Immature natural killer cell (primary cell): ENCODE data around the gene FLOT1. TPM values are rescaled to one million over a fixed set of nuclear protein-coding genes. Genes with fewer than 3 reads are reported as not detected.

Source experiments
- DNase-seq, 3 donors: peaks; one replicate each; pipeline ENCODE4 v3.0.0; 2022; ENCODE audit warnings: mixed read lengths in 1 of 3
- H3K27ac Mint-ChIP-seq, 6 donors: one replicate each; pipeline ENCODE4 v1.8.0; 2020; ENCODE audit warnings: mixed read lengths in 6 of 6, mild to moderate bottlenecking in 5 of 6, inconsistent platforms in 4 of 6, moderate library complexity in 3 of 6
- H3K27me3 Mint-ChIP-seq, 3 donors: one replicate each; pipeline ENCODE4 v1.8.0; 2020 to 2021; ENCODE audit warnings: low read depth in 3 of 3, mild to moderate bottlenecking in 3 of 3, mixed read lengths in 3 of 3, moderate library complexity in 3 of 3, inconsistent platforms in 1 of 3
- H3K36me3 Mint-ChIP-seq, 3 donors: one replicate each; pipeline ENCODE4 v1.8.0; 2020; ENCODE audit warnings: mixed read lengths in 3 of 3, inconsistent platforms in 2 of 3, mild to moderate bottlenecking in 2 of 3
- H3K4me1 Mint-ChIP-seq, 2 donors: one replicate each; pipeline ENCODE4 v1.8.0; 2020; ENCODE audit warnings: inconsistent platforms in 2 of 2, mild to moderate bottlenecking in 2 of 2, mixed read lengths in 2 of 2, moderate library complexity in 1 of 2
- H3K4me3 Mint-ChIP-seq, 5 donors: one replicate each; pipeline ENCODE4 v1.8.0; 2020; ENCODE audit warnings: mild to moderate bottlenecking in 5 of 5, mixed read lengths in 5 of 5, inconsistent platforms in 3 of 5, moderate library complexity in 3 of 5
- H3K9me3 Mint-ChIP-seq, 6 donors: one replicate each; pipeline ENCODE4 v1.8.0; 2020; ENCODE audit warnings: mild to moderate bottlenecking in 6 of 6, mixed read lengths in 6 of 6, inconsistent platforms in 4 of 6, moderate library complexity in 3 of 6
- polyA plus RNA-seq, 3 donors: library from polyadenylated mRNA; unstranded; fragments of 300-500 nt; fragmentation: Illumina TruSeq; gene quantifications; one replicate each; pipeline ENCODE4 v1.2.3, GENCODE V29; 2021

Gene FLOT1
- polyA plus RNA-seq, 3 donors from 2014 or later: 148 to 214 (median 174) TPM

DNA sequence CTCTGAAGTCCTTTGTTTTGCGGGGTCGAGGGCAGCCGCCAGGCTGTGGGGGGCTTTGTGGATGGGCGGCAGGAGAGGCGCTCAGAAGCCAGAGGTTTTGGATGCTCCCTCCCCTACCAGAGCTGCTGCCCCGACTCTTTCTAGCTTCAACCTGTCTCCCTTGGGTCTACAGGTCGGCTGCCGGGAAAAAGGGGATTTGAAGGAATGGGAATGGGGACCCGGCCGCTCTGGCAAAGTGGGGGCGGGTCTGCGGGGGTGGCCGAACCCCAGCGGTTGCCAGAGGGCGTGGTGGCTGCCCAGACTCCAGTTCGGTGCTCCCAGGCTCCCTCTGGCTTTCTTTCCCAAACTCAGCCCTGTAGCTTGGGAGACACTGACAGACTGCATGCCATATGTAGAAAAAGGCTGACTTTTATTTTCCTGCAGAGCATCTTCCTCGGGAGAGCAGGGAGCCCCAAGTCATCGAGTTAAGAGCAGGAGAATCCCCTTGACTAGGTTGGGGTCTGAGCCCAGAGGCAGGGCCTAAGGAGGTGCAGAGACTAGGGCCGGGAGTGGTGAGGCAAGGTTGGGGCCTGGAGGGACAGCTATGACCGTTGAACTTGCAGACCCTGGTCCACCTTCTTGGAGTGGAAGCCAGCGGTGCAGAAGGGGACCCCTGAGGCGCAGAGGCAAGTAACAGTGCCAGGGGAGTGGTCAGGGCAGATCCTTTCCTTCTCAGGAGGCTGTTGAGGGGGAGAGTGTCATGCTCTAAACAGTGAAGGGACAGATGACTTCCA, 54.6 kb downstream of the FLOT1 start:
- peaks cover 52 to 56% of the 10 kb centered on the region in 2 donors for H3K4me1 Mint-ChIP-seq
- peak overlapping the region; percentile 98 to 100 (median 99) for H3K4me3 Mint-ChIP-seq
- peak overlapping the region; percentile 87 to 99 (median 94) for H3K27ac Mint-ChIP-seq
- H3K27me3 Mint-ChIP-seq: peaks cover 8 to 15% (median 11%) of the 10 kb centered on the region in 3 donors
- peaks cover 11 to 14% (median 12%) of the 10 kb centered on the region in 3 donors for H3K36me3 Mint-ChIP-seq
- DNase-seq: no peak
- no peaks in the 10 kb centered on the region for H3K9me3 Mint-ChIP-seq

DNA sequence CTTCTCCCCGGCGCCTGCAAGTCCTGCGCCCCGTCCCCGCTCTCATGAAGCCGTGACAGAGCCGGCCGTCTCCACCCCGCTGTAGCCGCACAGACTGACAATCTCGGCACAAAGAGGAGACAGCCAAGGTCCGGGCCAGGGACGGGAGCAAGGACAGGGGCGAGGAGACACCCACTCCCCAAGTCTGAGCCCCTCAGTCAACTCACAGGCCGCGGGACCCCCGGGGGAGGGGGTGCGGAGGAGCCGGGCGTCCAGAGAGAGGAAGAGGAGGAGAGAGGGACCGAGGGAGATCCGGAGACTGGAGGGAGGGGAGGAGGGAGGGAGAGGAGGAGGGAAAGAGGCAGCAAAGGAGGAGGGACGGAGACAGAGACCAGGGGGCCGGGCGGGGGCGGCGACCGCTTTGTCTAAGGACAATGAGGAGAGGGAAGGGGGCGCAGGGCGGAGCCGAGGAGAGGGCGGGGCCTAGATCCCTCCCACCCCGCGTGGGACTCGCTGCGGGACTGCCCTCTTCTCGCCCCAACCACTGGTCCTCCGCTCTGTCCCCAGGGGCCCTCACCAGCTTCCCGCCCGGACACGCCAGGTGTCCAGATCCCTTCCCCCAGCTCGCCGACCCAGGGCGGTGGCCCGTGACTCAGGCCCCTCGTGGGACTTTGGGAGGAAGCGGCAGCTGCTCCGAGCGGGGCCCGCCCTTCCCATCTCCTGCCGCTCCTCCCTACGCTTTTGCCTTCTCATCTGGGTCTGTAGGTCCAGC, 55.4 kb downstream of the FLOT1 start:
- H3K27ac Mint-ChIP-seq: peak overlapping the region; percentile 87 to 99 (median 94)
- no peaks in the 10 kb centered on the region for H3K9me3 Mint-ChIP-seq
- H3K4me1 Mint-ChIP-seq: peaks cover 58 to 61% of the 10 kb centered on the region in 2 donors
- H3K27me3 Mint-ChIP-seq: peaks cover 16 to 22% (median 18%) of the 10 kb centered on the region in 3 donors
- peak overlapping the region; percentile 98 to 100 (median 99) for H3K4me3 Mint-ChIP-seq
- H3K36me3 Mint-ChIP-seq: peaks cover 12 to 17% (median 15%) of the 10 kb centered on the region in 3 donors
- DNase-seq: peak; percentile 55 to 59 (median 56)

DNA sequence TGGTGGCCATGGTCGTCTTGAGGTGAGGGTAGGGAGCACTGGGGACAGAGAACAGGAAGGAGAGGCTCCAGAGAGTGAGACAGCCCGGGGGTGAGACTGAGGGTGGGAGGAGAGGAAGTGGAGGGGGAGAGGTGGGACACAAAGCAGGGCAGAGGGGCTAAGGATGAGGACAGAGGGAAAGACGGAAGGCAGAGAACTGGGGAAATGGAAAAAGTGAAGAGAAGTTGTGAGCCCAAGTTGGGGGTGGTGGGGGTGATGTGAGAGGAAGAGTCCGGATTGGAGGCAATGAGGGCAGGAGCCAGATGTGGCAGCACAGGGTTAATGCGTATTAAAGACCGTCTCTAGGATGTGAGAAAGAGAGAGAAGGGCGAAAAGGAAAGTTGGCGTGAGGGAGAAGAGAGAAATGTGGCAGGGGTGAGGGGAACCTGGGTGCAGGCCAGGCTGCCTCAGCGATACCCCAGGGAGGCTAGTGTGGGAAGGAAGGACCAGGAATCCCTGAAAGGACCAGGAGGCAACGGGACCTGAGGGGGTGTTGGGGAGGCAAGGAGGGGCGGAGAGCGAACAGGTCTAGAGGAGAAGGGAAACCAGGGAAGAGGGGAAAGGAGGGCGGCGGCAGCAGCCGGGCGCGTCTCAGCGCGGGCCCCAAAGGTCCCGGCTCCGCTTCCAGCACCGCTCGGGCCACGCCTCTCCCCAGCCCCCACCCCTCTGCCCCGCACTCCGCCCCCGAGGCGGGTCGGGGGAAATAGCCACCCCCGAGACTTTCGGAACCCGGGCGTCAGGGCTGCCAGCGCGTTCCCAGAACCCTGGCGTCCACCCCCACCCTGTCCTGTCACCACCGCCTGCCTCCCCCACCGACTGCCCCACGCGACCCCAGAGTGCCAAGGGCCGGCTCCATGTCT, 56.2 kb downstream of the FLOT1 start, which contains the start of gene PPP1R18:
Gene PPP1R18, minus strand, starts transcription at position 637 of the 899 bp plus-strand sequence. Its CDS starts 627 bp downstream, at position 10.
- Mint-ChIP-seq H3K36me3 (peaks cover 15 to 19% (median 17%) of the 10 kb centered on the region in 3 donors), H3K4me3 (peak within 1 kb of the TSS; percentile 98 to 100 (median 99)), H3K27me3 (peaks cover 16 to 25% (median 18%) of the 10 kb centered on the region in 3 donors), H3K4me1 (peaks cover 62 to 68% of the 10 kb centered on the region in 2 donors), H3K27ac (peak within 1 kb of the TSS; percentile 91 to 99 (median 96)), H3K9me3 (no peaks in the 10 kb centered on the region)
- DNase-seq: peak; percentile 61 to 68 (median 66)

DNA sequence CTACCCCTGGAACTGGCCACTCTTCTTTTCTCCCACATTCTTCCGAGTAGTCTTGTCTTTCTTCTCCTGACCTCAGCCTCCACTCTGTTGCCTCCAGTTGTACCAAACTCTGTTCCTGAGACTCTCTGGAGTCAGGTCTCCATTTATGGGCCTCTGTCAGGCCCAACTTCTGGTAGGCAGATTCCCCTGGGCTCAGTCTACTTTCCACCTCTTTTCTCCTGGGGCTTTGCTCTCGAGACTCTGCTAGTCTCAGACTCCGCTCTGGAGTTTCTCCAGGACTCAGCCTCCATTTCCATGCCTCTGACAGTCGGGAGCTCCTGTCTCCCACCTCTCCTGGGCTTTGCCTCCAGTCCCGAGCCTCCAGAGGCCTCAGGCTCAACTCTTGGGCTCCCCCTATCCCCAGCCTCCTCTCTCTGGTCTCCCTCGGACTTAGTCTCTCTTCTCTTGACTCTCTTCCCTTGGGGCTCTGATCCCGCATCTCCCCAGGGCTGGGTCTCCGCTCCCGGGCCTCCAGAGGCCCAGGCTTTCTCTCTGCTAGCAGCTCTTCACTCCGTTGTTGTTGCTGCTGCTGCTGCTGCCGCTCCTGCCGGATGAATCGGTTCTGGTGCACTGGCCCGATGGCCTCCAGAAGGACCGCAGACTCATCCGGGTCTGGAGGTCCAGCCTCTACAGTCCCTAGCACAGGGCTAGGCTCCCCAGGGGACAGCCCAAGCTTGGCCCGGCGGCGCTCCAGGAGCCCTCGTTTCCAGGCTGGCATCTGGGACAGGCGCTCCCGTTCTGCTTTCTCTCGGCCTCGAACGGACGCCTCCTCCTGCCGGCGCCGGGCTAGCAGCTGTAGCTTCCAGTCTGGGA, 57.1 kb downstream of the FLOT1 start:
- Mint-ChIP-seq H3K36me3 (peaks cover 18 to 22% (median 20%) of the 10 kb centered on the region in 3 donors), H3K4me3 (peak overlapping the region; percentile 98 to 100 (median 99)), H3K4me1 (peaks cover 62 to 69% of the 10 kb centered on the region in 2 donors), H3K27ac (peak overlapping the region; percentile 91 to 99 (median 96)), H3K27me3 (peaks cover 16 to 25% (median 16%) of the 10 kb centered on the region in 3 donors), H3K9me3 (no peaks in the 10 kb centered on the region)
- peak in 1 of 3 donors; percentile 21 for DNase-seq

DNA sequence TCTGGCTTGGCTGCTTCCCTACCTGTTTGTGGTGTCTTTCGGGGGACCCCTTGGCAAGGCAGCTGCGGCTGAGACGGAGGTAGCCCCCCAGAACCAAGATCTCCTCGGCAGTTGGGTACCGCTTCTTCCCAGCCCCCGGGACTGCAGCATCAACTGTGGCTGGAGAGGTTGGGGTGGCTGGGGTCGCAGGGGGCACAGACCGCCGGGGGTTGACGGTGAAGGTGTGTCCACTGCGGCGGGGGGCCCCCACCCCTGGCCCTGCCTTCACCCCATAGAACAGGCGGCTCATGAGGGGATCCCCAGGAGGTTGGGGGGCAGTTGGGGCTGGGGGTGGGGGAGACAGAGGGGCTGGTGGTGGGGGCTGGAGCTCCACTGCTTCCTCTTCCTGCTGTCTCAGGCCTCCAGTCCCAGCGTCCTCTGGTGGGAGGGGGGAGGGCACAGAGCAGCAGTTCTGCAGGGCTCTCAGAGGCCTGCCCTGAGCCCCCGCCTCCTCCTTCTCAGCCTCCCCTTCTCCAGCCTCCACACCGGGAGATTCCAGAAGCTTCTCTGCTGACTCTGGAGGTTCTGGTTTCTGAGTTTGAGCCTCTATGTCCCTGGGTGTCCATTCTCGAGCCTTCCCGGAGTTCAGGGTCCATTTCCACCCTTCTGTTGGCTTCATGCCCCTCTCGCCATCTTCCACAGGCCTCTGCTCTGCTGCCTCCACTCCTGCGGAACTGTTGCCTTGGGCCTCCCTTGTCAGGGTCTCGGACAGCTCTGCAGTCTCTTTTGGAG, 57.9 kb downstream of the FLOT1 start:
- H3K4me1 Mint-ChIP-seq: peaks cover 62 to 69% of the 10 kb centered on the region in 2 donors
- peak overlapping the region; percentile 95 to 100 (median 99) for H3K27ac Mint-ChIP-seq
- DNase-seq: peak; percentile 40 to 43 (median 42)
- H3K4me3 Mint-ChIP-seq: peak overlapping the region; percentile 98 to 100 (median 99)
- H3K27me3 Mint-ChIP-seq: peaks cover 16 to 25% (median 16%) of the 10 kb centered on the region in 3 donors
- H3K36me3 Mint-ChIP-seq: peaks cover 25 to 29% (median 29%) of the 10 kb centered on the region in 3 donors
- no peaks in the 10 kb centered on the region for H3K9me3 Mint-ChIP-seq

DNA sequence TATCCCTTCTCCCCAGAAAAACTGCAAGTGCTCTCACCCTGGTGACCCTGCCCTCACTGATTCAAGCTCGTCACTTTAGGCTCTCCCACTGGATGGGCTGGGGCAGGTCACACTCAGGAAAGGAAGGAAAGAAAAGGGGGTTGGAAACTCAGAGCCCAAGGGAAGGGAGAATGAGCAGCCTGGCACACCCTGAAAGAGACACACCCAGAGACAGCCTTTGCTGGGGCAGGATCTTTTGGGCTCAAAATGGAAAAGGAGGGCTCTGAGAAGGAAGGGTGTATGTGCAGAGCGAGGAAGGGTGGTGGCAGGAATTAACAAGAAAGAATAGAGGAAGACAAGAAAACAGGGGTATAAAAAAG, 58.5 kb downstream of the FLOT1 start:
- no peak for DNase-seq
- H3K27ac Mint-ChIP-seq: peak overlapping the region; percentile 95 to 100 (median 99)
- no peaks in the 10 kb centered on the region for H3K9me3 Mint-ChIP-seq
- H3K4me3 Mint-ChIP-seq: peak overlapping the region; percentile 98 to 100 (median 99)
- peaks cover 16 to 25% (median 17%) of the 10 kb centered on the region in 3 donors for H3K27me3 Mint-ChIP-seq
- peaks cover 27 to 33% (median 31%) of the 10 kb centered on the region in 3 donors for H3K36me3 Mint-ChIP-seq
- peaks cover 62 to 69% of the 10 kb centered on the region in 2 donors for H3K4me1 Mint-ChIP-seq

DNA sequence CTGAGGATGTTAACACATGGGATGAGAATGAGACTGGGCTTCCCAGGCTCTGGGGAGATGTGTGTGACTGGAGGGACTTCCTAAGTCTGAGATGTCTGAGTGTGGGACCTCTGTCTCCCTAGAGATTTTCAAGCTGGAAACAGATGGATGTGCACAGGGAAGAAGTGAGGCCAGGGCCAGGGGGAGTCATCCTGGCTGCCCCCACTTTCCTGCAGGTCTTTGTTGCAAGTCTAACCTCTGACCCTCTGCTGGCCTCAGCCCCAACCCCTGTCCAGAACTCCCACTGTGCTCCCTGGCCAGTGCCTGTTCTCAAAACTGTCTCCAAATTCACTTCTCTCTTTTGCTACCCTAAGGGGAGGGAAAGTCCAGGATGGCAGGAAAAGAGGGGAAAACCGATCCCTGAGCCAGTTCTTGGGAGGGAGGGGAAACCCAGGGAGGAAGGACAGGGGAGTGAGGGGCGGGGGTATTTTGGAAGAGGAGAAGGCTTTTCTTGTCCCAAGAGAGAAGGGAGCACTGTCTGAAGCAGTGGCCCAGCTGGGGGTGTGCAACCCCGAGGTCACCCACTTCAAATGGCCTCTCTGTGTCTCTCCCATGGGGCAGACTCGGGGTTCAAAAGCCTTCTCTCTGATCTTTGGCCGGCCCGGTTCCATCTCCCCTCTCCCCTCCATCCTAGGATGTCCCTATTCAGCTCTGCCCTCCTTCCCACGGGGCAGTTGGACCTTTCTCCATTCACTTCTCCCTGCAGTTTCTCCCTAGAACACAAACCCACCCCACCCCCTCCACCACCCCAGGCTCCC, 59.1 kb downstream of the FLOT1 start:
- peak in 1 of 3 donors; percentile 23 for DNase-seq
- peak overlapping the region; percentile 95 to 100 (median 99) for H3K27ac Mint-ChIP-seq
- no peaks in the 10 kb centered on the region for H3K9me3 Mint-ChIP-seq
- peak overlapping the region; percentile 98 to 100 (median 99) for H3K4me3 Mint-ChIP-seq
- H3K36me3 Mint-ChIP-seq: peaks cover 30 to 36% (median 34%) of the 10 kb centered on the region in 3 donors
- peaks cover 16 to 23% (median 17%) of the 10 kb centered on the region in 3 donors for H3K27me3 Mint-ChIP-seq
- peaks cover 61 to 68% of the 10 kb centered on the region in 2 donors for H3K4me1 Mint-ChIP-seq

GRCh38 chr6:30682143-30683117, 60.1 kb downstream of the FLOT1 start:
- Mint-ChIP-seq H3K9me3 (no peaks in the 10 kb centered on the region), H3K27ac (peak overlapping the region; percentile 95 to 100 (median 99)), H3K4me3 (peak overlapping the region; percentile 98 to 100 (median 99)), H3K4me1 (peaks cover 51 to 58% of the 10 kb centered on the region in 2 donors), H3K27me3 (peaks cover 16 to 23% (median 16%) of the 10 kb centered on the region in 3 donors), H3K36me3 (peaks cover 30 to 36% (median 34%) of the 10 kb centered on the region in 3 donors)
- peak; percentile 91 to 93 (median 92) for DNase-seq

DNA sequence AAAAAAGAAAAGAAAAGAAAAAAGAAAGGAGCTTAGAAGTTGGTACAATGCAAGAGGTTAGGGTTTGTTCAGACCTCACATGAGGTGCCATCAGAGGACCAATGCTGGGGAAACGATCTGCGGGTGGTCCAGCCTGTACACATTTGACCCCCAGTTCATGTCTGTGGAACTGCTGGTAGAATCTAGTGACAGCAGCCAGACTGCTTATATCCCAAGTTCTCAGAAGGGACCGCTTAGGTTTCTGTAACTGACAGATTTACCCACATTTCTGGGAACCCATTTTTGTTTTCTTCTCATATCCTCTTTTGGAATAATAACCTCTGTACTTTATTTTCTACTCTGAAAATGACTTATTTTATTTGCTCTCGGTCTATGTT, 60.7 kb downstream of the FLOT1 start:
- Mint-ChIP-seq H3K9me3 (no peaks in the 10 kb centered on the region), H3K27me3 (peaks cover 15 to 23% (median 16%) of the 10 kb centered on the region in 3 donors), H3K4me1 (peaks cover 50 to 57% of the 10 kb centered on the region in 2 donors), H3K27ac (peak overlapping the region; percentile 95 to 100 (median 99)), H3K4me3 (peak overlapping the region; percentile 98 to 100 (median 99)), H3K36me3 (peaks cover 30 to 40% (median 35%) of the 10 kb centered on the region in 3 donors)
- DNase-seq: no peak
